GM18498 (cell line): Measurements from ENCODE around the gene GRIK4.
"Not testable (repeated sequence)": the region's sequence is repeated elsewhere in the genome, so short reads cannot be mapped to it uniquely, and the experiment has no call there.

Source experiments
- ATAC-seq: cut with Tn5 transposase; IDR thresholded peaks from one replicate; pipeline ENCODE4 v1.9.1; 2021; ENCODE audit warnings: mild to moderate bottlenecking, moderate library complexity; ENCODE audit not compliant: unreplicated experiment

Gene GRIK4

GRCh38 chr11:120765710-120766109 is 254.2 kb downstream of the GRIK4 start:
- ATAC-seq, result not testable (repeated sequence)

DNA sequence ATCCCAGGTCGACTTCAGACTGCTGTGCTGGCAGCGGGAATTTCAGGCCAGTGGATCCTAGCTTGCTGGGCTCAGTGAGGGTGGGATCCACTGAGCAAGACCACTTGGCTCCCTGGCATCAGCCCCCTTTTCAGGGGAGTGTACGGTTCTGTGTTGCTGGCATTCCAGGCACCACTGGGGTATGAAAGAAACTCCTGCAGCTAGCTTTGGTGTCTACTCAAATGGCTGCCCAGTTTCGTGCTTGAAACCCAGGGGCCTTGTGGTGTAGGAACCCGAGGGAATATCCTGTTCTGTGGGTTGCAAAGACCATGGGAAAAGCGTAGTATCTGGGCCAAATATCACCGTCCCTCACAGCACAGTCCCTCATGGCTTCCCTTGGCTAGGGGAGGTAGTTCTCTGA is 254.8 kb downstream of the GRIK4 start:
- no peak for ATAC-seq

GRCh38 chr11:120768949-120769348 is 257.4 kb downstream of the GRIK4 start:
- ATAC-seq, result no peak

- ATAC-seq, result no peak
Observed at GRCh38 chr11:120769906-120770305, 258.4 kb downstream of the GRIK4 start.

DNA sequence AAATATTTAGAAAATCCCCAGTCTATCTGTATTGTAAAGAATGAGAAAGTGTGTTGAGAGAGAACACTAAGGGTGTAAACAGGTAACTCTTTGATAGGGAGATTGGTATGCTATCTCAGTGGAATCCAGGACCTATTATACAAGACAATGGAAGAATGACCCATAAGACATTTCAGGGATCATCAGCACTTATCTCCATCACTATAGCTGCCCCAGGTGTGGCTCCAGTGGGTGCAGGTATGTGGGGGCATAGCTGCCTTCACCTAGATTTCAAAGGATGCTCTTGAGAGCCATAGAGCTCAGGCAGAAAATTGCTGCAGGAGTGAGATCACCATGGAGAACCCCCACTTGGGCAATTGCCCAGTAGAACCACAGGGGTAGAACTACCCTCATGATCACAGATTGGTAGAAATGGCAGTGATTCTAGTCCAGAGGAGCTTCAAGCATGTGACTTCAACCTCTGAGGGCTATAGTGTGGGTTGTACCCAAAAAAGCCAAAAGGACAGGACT is 260.1 kb downstream of the GRIK4 start:
- no peak for ATAC-seq

- ATAC-seq, result peak; percentile 67
Observed at GRCh38 chr11:120773501-120774031, 262.0 kb downstream of the GRIK4 start.

- no peak for ATAC-seq
Observed at GRCh38 chr11:120774591-120775386, 263.2 kb downstream of the GRIK4 start.

DNA sequence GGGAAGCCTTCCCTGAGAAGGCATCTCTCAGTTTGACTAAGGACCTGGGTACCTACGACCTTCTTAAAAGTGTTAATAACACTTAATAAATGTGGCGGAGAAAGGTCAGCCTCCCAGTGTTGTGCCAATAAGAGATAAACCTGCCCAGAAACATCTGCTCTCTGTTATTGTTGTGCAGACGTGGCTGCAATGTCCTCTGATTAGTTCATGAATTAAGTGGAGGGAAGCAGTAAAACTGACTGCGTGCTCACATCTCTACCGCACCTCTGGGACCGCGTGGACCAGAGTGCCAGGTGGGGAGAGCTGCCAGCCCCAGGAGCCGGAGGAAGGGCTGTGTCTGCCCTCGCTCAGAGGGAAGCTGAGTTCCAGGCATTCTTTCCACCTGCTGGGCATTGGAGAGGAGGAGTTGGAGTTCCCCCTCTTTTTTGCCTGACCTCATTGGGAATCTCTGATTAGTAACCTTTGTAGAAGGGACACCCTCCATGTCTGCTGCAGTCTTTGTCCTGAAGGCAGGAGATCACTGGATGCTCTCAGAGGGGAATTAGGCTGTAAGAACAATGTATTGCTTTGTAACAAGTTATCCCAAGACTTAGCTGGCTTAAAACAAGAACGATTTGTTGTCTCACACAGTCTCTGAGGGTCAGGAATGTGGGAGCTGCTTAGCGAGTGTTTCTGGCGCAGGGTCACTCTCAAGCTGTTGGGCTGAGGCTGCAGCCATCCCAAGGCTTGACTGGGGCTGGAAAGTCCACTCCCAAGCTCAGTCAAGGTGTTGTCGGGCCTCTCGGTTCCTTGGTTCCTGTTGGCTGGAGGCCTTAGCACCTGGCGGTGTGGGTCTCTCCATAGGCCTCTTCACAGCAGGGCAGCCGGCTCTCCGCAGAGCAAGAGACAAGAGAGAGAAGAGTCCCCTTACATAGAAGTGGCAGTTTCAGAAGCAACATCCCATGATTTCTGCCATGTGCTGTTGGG is 264.7 kb downstream of the GRIK4 start:
- ATAC-seq, result no peak

DNA sequence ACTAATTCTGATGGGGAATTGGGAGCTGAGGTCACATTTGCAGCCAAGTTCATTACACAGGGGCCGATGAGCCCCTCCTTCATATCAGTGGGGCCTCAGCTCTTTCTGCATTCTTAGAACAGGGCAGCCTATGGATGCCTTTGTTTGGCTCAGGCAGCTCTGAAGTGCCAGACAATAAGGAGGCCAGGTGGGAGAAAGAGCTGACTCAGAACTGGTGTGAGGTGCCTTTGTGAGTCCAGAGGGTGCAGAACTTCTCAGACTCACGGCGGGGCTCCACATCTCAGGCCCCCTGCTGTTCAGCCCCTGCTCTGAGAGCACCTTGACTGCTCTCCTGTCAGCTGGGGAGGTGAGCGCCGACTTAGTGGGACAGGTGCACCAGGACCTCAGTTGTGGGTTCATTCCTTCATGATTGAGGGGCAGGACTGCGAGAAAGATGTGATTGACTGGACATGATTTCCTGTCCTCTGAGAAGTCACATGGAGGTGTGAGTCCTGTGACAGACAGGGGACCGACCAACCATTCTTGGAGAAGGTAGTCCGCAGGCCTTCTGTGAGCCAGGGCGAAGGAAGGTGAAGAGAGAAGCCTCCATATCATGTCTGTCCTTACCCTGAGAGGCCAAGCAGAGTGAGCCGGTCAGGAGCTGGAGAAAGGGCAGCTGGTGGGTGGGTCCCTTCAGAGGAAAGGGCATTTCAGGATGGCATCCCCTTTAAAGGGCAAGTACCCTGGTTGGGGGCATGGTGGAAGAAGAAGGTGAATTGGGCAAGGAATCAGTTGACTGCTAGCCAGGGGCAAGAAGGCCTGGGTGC is 267.3 kb downstream of the GRIK4 start:
- no peak for ATAC-seq

GRCh38 chr11:120780239-120780638 is 268.7 kb downstream of the GRIK4 start:
- ATAC-seq, result no peak

GRCh38 chr11:120781486-120782120 is 270.1 kb downstream of the GRIK4 start:
- no peak for ATAC-seq

GRCh38 chr11:120784566-120785251 is 273.2 kb downstream of the GRIK4 start:
- ATAC-seq, result no peak

DNA sequence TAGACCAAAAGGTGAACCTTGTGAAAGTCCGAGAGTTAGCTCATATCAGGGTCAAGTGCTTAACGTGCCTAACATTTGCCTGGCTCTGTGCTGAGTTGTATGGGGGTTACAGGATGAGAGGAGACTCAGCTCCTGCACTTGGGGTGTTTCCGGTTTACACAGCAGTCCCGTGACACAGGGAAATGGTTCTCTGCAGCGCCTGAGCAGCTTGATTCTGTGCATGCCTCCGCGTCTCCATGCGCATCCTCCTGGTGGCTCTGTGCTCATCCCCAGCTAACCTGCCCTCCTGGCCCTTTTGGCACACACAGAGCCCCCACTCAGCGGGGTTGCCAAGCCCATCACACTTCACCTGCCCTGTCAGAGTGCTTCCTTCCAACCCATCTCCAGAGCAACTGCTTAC is 274.0 kb downstream of the GRIK4 start:
- no peak for ATAC-seq

- ATAC-seq, result no peak
Observed at GRCh38 chr11:120786206-120786735, 274.7 kb downstream of the GRIK4 start.

GRCh38 chr11:120787224-120787623 is 275.7 kb downstream of the GRIK4 start:
- not testable (repeated sequence) for ATAC-seq

- no peak for ATAC-seq
Observed at GRCh38 chr11:120789391-120789790, 277.8 kb downstream of the GRIK4 start.

GRCh38 chr11:120792306-120792705 is 280.8 kb downstream of the GRIK4 start:
- ATAC-seq, result no peak

- ATAC-seq, result no peak
Observed at GRCh38 chr11:120793150-120793549, 281.6 kb downstream of the GRIK4 start.

GRCh38 chr11:120793806-120794479 is 282.4 kb downstream of the GRIK4 start:
- no peak for ATAC-seq
